GM12801 (cell line): Measurements from ENCODE around the gene ZNF511.

ENCODE experiments used
- CTCF ChIP-seq: IDR thresholded peaks from one replicate; pipeline ENCODE4 v1.5.1; 2011; ENCODE audit warnings: control low read depth; ENCODE audit not compliant: insufficient read length; ENCODE audit errors: extremely low read depth

Gene ZNF511

GRCh38 chr10:133308421-133309099 lies at the start of gene ZNF511, which contains the start of gene TUBGCP2:
Gene ZNF511 (plus strand): TSS chr10:133308914. CDS start chr10:133308944, 30 bp downstream.
Gene TUBGCP2 (minus strand): TSS chr10:133308872. CDS start chr10:133302941, 5,931 bp downstream.
- no peak for TF ChIP-seq CTCF

- no peak for TF ChIP-seq CTCF
These were observed 49.1 kb upstream of the ZNF511 start for GRCh38 chr10:133259602-133259989.

- TF ChIP-seq CTCF: no peak
These were observed 47.6 kb upstream of the ZNF511 start for GRCh38 chr10:133260895-133261725.

- TF ChIP-seq CTCF: no peak
These were observed 46.9 kb upstream of the ZNF511 start for GRCh38 chr10:133261726-133262325.

GRCh38 chr10:133262696-133263095 lies 46.0 kb upstream of the ZNF511 start:
- no peak for TF ChIP-seq CTCF

GRCh38 chr10:133263674-133264073 lies 45.0 kb upstream of the ZNF511 start:
- TF ChIP-seq CTCF: no peak

GRCh38 chr10:133264461-133264860 lies 44.3 kb upstream of the ZNF511 start:
- TF ChIP-seq CTCF: no peak
